SK-N-MC (cell line): ENCODE data around the gene USP35.

Source experiments
- DNase-seq: peaks from one replicate; pipeline ENCODE4 v3.0.0-alpha.2; 2011; ENCODE audit warnings: low read depth, low spot score
- H3K27ac ChIP-seq: fragments of 200-600 bp; sonication (generic); 2 replicates; pipeline ENCODE4 v1.5.1; 2016; ENCODE audit warnings: mixed run types
- H3K36me3 ChIP-seq: fragments of 200-600 bp; sonication (generic); 2 replicates; pipeline ENCODE4 v1.6.1; 2017; ENCODE audit warnings: antibody characterized with exemption, low read length, mixed read lengths; ENCODE audit not compliant: insufficient read depth
- H3K4me3 ChIP-seq: fragments of 200-600 bp; sonication (generic); 2 replicates; pipeline ENCODE4 v1.5.1; 2016
- H3K9ac ChIP-seq: fragments of 200-600 bp; sonication (generic); 2 replicates; pipeline ENCODE4 v1.8.0; 2017; ENCODE audit warnings: mixed run types, mixed read lengths; ENCODE audit not compliant: insufficient read length
- H3K9me3 ChIP-seq: fragments of 200-600 bp; sonication (generic); 2 replicates; pipeline ENCODE4 v1.6.1; 2017; ENCODE audit warnings: low read depth, mild to moderate bottlenecking, antibody characterized with exemption, low read length, moderate library complexity, mixed read lengths
- EZH2 ChIP-seq: fragments of 200-600 bp; sonication (generic); IDR thresholded peaks from one replicate; pipeline ENCODE4 v1.6.1; 2017; ENCODE audit warnings: antibody characterized with exemption
- FOXP2 ChIP-seq: optimal IDR thresholded peaks from 2 replicates; pipeline ENCODE3; 2011; ENCODE audit warnings: mild to moderate bottlenecking, moderate library complexity; ENCODE audit not compliant: insufficient read depth; ENCODE audit errors: extremely low read length, control extremely low read depth
- POLR2AphosphoS5 ChIP-seq: IDR thresholded peaks from 2 replicates; pipeline ENCODE4 v1.6.1; 2012; ENCODE audit warnings: mild to moderate bottlenecking, low read depth, low read length, borderline replicate concordance

The USP35 gene

DNA sequence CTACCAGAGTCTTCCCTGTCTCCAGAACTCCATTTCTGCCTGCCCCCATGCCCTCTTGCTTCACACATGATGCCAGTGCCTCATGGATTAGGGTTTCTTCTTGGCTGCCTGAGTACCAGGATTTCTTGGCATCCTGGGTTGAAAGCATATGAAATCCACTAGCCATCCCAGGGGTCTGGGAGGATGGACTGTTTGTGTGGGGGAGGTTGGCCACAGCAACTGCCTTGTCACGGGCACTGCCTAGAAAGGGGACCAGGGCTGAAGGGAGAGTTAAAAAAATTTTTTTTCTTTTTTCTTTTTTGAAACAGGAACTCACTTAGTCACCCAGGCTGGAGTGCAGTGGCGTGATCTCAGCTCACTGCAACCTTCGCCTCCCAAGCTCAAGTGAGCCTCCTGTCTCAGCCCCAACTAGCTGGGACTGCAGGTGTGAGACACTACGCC, 4.2 kb downstream of the USP35 start:
- TF ChIP-seq FOXP2 (no peak), EZH2 (no peak)
- Histone ChIP-seq H3K36me3 (no peaks in the 10 kb centered on the region), H3K27ac (no peak overlapping the region), H3K9me3 (no peaks in the 10 kb centered on the region), H3K9ac (no peak overlapping the region), H3K4me3 (no peak overlapping the region)
- DNase-seq, result no peak

DNA sequence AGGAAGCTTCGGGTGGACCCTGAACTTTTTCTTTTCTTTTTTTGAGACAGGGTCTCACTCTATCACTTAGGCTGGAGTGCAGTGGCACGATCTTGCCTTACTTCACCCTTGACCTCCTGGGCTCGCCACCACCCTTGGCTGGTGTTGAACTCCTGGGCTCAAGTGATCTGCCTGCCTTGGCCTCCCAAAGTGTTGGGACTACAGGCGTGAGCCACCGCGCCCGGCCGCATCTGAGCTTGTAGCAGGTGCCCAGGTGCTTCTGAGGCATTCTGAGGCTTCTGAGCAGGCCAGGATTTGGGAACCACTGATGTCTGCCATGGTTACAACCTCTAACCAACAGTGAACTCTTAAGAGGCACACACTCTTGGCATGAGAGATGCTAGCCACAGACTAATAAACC, 5.1 kb downstream of the USP35 start:
- Histone ChIP-seq H3K9me3 (no peaks in the 10 kb centered on the region), H3K9ac (no peak overlapping the region), H3K27ac (no peak overlapping the region), H3K36me3 (no peaks in the 10 kb centered on the region), H3K4me3 (no peak overlapping the region)
- TF ChIP-seq EZH2 (no peak), POLR2AphosphoS5 (no peak), FOXP2 (no peak)
- DNase-seq, result no peak

DNA sequence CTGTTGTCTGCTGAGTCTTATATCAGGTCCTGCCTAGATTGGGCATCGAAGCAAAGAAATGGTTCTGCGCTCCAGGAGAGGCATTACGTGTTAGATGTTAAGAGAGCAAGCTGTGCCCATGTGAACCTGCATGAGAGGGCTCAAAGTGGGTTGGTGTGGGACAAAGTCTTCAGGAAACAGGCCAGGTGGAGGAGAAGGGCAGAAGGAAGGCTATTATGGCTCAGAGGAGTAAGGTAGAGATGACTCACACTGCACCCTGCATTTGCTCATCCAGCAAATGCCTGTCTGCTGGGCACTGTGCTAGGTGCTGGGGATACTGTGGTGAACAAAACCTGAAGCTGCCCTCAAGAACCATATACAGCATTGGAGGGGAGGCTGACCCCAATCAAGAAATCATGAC, 5.8 kb downstream of the USP35 start:
- TF ChIP-seq EZH2, result no peak
- no peak for TF ChIP-seq FOXP2
- no peak for TF ChIP-seq POLR2AphosphoS5
- no peak overlapping the region for H3K4me3 ChIP-seq

DNA sequence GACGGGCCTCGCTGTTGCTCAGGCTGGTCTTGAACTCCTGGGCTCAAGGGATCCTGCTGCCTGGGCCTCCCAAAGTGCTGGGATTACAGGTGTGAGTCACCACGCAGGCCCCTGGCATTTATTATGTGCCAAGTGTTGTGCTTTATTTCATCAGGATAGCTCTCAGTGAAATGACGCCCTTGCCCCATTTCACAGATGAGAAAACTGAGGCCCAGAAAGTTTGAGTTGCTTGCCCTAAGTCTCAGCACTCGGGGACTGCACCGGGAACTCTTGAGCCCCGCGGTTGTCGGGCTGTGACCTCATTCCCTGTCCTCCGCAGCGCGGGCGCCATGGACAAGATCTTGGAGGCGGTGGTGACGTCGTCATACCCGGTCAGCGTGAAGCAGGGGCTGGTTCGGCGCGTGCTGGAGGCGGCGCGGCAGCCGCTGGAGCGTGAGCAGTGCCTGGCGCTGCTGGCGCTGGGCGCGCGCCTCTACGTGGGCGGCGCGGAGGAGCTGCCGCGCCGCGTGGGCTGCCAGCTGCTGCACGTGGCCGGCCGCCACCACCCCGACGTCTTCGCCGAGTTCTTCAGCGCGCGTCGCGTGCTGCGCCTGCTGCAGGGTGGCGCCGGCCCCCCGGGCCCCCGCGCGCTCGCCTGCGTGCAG, 7.3 kb downstream of the USP35 start:
- no peak overlapping the region for H3K27ac ChIP-seq
- H3K36me3 ChIP-seq, result no peaks in the 10 kb centered on the region
- H3K9ac ChIP-seq, result no peak overlapping the region
- no peak overlapping the region for H3K4me3 ChIP-seq
- DNase-seq, result no peak
- TF ChIP-seq POLR2AphosphoS5 (no peak), FOXP2 (no peak), EZH2 (no peak)
- H3K9me3 ChIP-seq, result no peaks in the 10 kb centered on the region

More for the DNA sequence above, 5.8 kb downstream of the USP35 start:
- DNase-seq, result no peak
- H3K27ac ChIP-seq, result no peak overlapping the region
- H3K9me3 ChIP-seq, result no peaks in the 10 kb centered on the region
- H3K36me3 ChIP-seq, result no peaks in the 10 kb centered on the region
- no peak overlapping the region for H3K9ac ChIP-seq

DNA sequence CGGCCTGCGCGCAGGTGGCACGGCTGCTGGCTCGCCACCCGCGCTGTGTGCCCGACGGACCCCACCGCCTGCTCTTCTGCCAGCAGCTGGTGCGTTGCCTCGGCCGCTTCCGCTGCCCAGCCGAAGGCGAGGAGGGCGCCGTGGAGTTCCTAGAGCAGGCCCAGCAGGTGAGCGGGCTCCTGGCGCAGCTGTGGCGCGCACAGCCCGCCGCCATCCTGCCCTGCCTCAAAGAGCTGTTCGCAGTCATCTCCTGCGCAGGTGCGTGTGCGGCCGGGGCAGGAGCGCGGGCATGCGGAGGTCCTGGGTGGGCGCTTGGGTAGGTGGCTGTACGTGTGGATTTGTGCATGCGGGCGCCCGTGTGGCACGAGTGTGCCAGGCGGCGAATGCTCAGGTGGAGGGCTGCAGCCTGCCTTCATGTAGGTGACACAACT, 8.0 kb downstream of the USP35 start:
- DNase-seq, result no peak
- no peak overlapping the region for H3K27ac ChIP-seq
- H3K9ac ChIP-seq, result no peak overlapping the region
- TF ChIP-seq EZH2, result no peak
- TF ChIP-seq FOXP2, result no peak
- no peak for TF ChIP-seq POLR2AphosphoS5
- H3K9me3 ChIP-seq, result no peaks in the 10 kb centered on the region
- no peak overlapping the region for H3K4me3 ChIP-seq
- H3K36me3 ChIP-seq, result no peaks in the 10 kb centered on the region

DNA sequence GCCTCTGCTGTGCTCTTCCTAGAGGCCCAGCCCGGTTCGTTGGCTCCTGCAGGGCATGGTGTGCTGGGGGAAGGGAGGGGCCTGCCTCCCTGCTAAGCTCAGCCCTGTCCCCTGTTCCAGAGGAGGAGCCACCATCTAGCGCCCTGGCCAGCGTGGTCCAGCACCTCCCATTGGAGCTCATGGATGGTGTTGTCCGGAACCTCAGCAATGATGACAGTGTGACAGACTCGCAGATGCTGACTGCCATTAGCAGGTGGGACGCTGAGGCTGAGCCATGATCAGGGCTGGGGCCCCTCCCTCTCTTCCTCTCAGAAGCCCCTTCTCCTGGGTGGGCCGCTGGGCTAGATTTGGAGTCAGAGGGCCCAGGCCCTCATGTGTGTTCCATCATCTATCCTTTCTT, 9.1 kb downstream of the USP35 start:
- H3K9ac ChIP-seq, result no peak overlapping the region
- no peaks in the 10 kb centered on the region for H3K36me3 ChIP-seq
- no peak for DNase-seq
- TF ChIP-seq EZH2 (no peak), FOXP2 (no peak), POLR2AphosphoS5 (no peak)
- H3K27ac ChIP-seq, result no peak overlapping the region
- H3K9me3 ChIP-seq, result no peaks in the 10 kb centered on the region
- no peak overlapping the region for H3K4me3 ChIP-seq

DNA sequence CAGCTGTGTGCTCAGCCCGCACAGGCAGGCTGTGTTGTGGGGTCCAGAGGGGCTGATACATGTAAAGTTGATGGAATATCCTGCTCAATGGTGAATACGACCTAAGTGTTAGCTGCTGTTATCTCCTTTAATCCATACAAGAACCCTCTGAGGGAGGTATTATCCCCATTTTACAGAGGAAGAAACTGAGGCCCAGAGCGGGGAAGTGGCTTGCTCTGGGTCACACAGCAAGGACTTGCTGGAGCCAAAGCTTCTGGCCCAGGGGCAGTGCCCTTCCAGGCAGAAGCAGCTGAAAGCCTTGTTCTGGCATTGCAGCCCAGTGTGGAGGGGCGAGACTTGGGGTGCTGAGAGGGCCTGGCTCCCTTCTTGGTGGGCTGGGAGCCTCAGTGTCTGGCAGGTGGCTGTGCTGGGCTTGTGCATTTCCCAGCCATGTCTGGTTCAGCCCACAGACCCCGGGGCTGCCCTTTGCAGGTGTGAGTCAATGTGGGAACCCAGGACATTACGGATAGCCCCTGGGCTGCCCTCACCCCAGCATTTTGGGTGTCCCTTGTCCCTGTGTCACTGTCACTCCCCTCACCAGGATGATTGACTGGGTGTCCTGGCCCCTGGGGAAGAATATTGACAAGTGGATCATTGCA, 10.4 kb downstream of the USP35 start:
- H3K36me3 ChIP-seq, result no peaks in the 10 kb centered on the region
- no peak overlapping the region for H3K4me3 ChIP-seq
- no peak overlapping the region for H3K27ac ChIP-seq
- no peaks in the 10 kb centered on the region for H3K9me3 ChIP-seq
- H3K9ac ChIP-seq, result no peak overlapping the region
- TF ChIP-seq POLR2AphosphoS5 (no peak), EZH2 (no peak), FOXP2 (no peak)
- no peak for DNase-seq

DNA sequence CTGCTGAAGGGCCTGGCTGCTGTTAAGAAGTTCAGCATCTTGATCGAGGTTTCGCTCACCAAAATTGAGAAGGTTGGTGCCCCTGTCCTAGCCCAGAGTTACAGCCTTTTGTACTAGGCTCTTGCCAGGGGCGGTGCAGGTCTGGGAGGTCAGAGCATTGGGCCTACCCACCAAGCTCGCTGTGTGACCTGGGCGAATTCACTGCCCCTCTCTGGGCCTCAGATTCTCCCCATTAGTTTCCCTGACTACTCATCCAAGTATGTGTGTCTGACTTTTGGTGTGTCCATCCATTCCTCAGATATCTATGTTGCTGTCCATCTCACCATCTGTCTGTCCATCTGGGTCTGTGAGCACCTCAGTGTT, 10.9 kb downstream of the USP35 start:
- Histone ChIP-seq H3K36me3 (no peaks in the 10 kb centered on the region), H3K27ac (no peak overlapping the region)
- no peak for DNase-seq

DNA sequence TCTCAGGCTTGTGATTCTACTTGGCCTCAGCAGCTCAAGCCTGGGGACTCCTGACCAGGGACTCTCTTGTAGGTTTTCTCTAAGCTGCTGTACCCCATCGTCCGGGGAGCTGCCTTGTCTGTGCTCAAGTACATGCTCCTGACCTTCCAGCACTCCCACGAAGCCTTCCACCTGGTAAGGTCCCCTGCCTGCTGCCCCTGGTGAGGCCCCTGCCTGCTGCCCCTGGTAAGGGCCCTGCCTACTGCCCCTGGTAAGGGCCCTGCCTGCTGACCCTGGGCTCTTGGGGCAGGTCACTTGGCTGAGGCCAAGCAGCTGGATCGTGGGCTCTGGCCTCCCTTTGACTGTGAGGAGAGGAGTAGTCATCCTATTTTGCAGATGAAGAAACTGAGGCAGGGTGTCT, 11.3 kb downstream of the USP35 start:
- H3K36me3 ChIP-seq, result no peaks in the 10 kb centered on the region
- TF ChIP-seq EZH2 (no peak), POLR2AphosphoS5 (no peak), FOXP2 (no peak)
- DNase-seq, result no peak
- H3K27ac ChIP-seq, result no peak overlapping the region
- no peak overlapping the region for H3K9ac ChIP-seq
- no peaks in the 10 kb centered on the region for H3K9me3 ChIP-seq
- no peak overlapping the region for H3K4me3 ChIP-seq

More for the DNA sequence above, 10.9 kb downstream of the USP35 start:
- no peak overlapping the region for H3K9ac ChIP-seq
- no peak overlapping the region for H3K4me3 ChIP-seq
- H3K9me3 ChIP-seq, result no peaks in the 10 kb centered on the region
- TF ChIP-seq EZH2 (no peak), FOXP2 (no peak)
